C4-2B (cell line): ENCODE results near the gene MCM6.

Experiments
- H3K27ac ChIP-seq: fragments of 450-650 bp; 2 replicates; pipeline ENCODE4 v1.5.1; 2017
- CTCF ChIP-seq: fragments of 450-650 bp; conservative IDR thresholded peaks from 2 replicates; pipeline ENCODE4 v1.5.1; 2017; ENCODE audit warnings: mild to moderate bottlenecking
- ZFX ChIP-seq: fragments of 450-650 bp; IDR thresholded peaks from 2 replicates; pipeline ENCODE4 v1.6.1; 2017

The MCM6 gene

DNA sequence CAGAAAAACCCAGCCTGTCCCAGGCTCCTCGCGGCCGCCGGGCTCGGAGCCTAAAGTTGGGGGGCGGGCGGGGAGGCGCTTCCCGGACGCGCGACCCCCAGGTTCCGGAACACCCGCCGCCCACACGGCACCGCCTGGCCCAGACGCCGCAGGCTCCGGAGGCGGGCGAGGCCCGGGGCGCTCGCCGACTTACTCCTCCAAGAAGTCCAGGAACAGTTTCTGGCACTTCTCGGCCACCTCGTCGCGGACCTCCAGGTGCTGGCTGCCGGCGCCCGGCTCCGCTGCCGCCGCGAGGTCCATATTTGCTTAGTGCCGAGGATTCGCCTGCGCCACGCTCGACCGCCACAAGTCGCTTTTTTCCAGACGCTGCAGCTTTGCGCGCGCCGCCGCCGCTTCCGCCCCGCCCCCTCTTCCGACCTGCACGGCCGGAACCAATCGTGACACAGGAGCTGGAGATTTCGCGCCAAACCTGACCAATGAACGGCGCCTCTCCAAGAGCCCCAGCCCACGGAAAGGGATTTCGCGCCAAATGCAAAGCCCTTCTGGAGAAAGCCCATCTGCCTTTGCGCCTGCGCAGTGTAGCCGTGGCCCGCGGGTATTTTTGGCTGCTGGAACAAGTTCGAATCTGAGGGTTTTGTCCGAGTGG, at the start of gene MCM6:
Gene MCM6 (minus strand): TSS at position 378 of the 646 bp plus-strand sequence. CDS start 78 bp downstream, at position 300.
- H3K27ac ChIP-seq = peak within 1 kb of the TSS; percentile 78
- TF ChIP-seq ZFX (peak; percentile 55; the same call in 1 of the 2 replicates), CTCF (no peak)

DNA sequence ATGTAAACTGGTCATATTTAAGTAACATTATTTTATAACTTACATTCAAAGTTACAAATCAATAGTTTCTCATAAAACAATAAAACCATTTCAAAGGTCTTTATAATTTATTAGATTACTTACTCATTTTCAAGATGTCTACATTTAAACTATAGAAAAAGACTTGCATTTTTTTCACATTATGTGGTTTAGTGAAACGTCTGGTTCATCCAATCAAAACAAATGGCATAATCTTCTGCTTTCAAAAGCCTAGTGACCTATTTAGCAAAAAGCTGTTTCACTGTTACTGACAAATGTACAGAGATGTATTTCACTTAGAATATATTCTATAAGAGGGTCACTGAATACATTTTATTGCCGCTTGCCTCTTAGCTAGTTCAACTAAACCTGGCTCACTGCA, 49.3 kb upstream of the MCM6 start:
- peak overlapping the region; percentile 29; the same call in 1 of the 2 replicates for H3K27ac ChIP-seq
- TF ChIP-seq ZFX (no peak), CTCF (no peak)

- no peak for TF ChIP-seq ZFX
- peak; percentile 69 for TF ChIP-seq CTCF
- no peak overlapping the region for H3K27ac ChIP-seq
Measured at GRCh38 chr2:135916207-135916606, 40.0 kb upstream of the MCM6 start.

DNA sequence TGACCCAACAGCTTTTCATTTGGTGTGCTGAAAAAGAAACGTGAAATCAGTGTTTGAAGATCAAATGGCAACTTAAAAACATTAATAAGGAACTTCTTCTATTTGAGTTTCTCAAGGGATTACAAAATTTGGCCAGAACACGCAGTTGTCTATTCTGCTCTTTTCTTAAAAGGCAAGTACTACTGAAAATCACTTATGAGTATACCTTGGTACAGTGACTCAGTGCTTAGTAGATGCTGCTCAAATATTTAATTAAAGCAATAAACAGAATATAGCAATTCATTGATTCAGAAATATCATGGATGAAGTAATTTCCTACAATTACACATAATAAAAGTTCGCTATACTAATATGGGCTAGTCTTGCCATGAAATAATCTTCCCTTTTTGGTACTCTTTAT, 38.2 kb upstream of the MCM6 start:
- H3K27ac ChIP-seq = no peak overlapping the region
- TF ChIP-seq ZFX (no peak), CTCF (no peak)

DNA sequence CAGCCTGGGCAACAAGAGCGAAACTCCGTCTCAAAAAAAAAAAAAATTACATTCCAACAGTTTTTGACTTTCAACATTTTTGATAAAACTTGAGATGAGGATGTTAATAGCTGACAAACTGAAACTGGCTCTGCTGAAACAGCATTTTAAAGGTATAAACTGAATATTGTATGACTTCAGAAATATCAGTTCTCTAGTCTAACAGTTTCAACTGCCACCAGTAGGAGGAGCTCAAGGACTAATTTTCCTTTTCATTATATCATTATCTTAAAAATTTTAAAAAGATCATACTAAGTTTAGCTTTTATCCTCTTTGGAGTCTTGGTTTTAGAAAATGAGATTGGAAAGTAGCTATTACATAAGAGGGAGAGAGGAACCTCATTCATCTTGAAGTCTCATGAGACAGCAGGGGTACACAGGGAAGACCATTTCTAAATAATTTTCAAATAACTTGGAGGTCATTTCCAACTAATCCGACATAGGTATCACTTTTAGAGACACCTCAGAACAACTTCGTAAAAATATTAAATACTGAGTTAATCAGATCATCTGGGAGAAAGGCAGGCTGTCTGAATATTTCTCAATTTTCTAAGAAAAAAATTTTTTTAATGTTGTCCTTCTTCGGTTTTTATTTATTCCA, 37.6 kb upstream of the MCM6 start:
- TF ChIP-seq ZFX = no peak
- TF ChIP-seq CTCF = peak; percentile 79
- H3K27ac ChIP-seq = no peak overlapping the region

- no peak overlapping the region for H3K27ac ChIP-seq
- TF ChIP-seq ZFX (no peak), CTCF (no peak)
Measured at GRCh38 chr2:135909976-135910375, 33.7 kb upstream of the MCM6 start.

DNA sequence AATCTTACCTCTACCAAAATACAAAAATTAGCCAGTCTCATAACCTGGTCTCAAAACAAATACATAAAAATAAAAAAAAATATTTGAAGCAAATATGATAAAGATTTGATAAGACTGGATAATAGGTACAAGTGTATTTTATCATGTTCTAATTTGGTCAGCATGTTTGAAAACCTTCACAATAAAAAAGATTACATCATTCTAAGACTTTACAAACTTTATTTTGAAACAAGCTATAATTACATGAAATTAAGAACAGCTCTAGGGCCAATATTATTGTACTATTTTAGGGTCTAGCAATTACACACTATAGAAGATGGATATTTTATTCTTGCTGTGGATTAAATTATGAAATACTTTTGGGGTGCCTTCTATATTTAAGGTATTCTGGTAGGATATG, 29.4 kb upstream of the MCM6 start:
- no peak overlapping the region for H3K27ac ChIP-seq
- TF ChIP-seq ZFX = no peak
- TF ChIP-seq CTCF = no peak
